ENCODE measurements around the gene GALNT17.
"Not testable (repeated sequence)": the region's sequence is repeated elsewhere in the genome, so short reads cannot be mapped to it uniquely, and the experiment has no call there.

GALNT17 gene

DNA sequence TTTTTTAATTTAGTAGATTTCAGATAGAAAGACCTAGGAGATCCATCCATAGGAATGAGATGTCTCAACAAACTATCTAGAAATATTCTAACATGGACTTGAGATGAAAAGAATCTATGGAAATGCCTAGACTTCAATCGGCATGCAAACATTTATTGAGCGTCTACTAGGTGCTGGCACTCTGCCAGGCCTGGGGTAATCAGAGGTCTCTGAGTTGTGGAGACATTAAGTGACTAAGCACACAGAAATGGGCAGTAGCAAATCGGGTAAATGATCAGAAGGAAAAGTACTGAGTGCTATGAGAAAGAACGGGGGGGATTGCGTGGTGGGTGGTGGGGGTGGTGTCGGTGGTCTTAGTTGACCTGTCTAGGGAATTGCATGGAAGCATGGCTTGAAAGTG lies 466.6 kb downstream of the GALNT17 start:
- H3K27me3 Mint-ChIP-seq: no peaks in the 10 kb centered on the region
- no peaks in the 10 kb centered on the region for H3K4me1 Mint-ChIP-seq
- DNase-seq: no peak
- ATAC-seq: no peak
- no peak overlapping the region for H3K4me3 Mint-ChIP-seq
- H3K27ac Mint-ChIP-seq: no peak overlapping the region
- peaks cover 25 to 31% of the 10 kb centered on the region in 2 donors for H3K9me3 Mint-ChIP-seq

DNA sequence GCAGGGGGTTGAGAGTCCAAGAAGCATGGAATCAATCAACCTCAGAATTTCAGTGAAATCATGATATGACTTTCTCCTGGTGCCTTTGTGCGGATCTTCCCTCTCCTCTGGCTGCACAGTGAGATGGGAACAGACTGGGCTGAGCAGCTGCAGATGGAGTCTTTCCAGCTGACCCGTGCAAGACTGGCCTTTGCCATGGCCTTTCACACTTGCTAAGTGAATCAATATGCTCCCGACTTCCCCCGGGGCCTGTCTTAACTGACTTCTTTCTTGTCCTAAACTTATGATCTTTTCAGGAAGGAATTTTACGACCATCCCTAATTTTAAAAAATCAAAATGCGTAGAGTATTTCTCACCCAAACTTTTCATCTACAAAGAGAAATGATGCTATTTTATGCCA lies 469.9 kb downstream of the GALNT17 start:
- no peaks in the 10 kb centered on the region for H3K27me3 Mint-ChIP-seq
- H3K4me1 Mint-ChIP-seq: no peaks in the 10 kb centered on the region
- ATAC-seq (no peak), DNase-seq (no peak)
- peaks cover 15 to 22% of the 10 kb centered on the region in 2 donors for H3K9me3 Mint-ChIP-seq
- H3K27ac Mint-ChIP-seq: no peak overlapping the region
- H3K4me3 Mint-ChIP-seq: no peak overlapping the region

DNA sequence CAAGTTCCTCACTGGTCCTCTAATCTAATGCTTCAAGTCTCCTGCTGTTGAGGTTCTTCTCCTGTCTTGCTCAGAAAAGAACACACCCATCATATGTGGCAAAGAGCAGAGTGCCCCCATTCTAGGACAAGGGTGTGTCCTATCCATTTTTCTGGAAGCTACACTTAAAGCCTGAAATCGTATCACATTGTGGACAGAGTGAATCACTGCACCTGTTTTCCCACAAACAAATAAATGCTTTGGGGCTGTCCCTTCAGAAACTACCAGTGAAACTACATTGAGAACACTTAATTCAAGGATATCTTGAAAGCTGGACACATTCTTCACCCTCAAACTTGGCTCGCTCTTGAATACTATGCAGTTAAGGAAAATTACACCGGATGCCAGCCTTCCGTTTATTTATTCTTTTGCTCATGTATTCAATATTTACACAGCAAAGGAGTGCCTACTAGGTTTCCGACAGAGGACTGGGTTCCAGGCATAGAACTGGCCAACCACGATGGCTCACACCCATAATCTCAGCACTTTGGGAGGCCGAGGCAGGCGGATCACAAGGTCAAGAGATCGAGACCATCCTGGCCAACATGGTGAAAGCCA lies 473.0 kb downstream of the GALNT17 start:
- Mint-ChIP-seq H3K4me3 (no peak overlapping the region), H3K27me3 (no peaks in the 10 kb centered on the region), H3K4me1 (no peaks in the 10 kb centered on the region), H3K9me3 (peaks cover 20 to 24% of the 10 kb centered on the region in 2 donors), H3K27ac (no peak overlapping the region)
- ATAC-seq: no peak
- no peak for DNase-seq

DNA sequence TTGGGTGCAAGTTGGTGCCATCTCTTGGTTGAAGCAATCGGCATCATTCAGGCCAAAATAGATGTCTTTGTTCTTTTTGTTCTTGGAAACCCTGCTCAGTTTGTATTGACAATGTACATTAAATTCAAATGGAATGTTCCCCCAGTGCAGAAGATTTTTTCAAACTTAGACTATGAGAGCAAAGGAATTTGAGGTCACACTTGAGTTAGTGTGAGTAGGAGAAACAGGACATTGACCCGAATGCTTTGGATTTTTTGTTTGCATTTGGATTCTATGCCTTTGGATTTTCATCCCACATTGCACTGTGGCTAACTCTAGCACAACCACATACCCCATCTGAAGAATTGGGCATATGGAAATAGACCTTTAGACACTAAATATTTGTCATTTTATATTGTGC lies 480.0 kb downstream of the GALNT17 start:
- no peak for ATAC-seq
- Mint-ChIP-seq H3K27ac (no peak overlapping the region), H3K4me1 (no peaks in the 10 kb centered on the region), H3K4me3 (no peak overlapping the region), H3K27me3 (no peaks in the 10 kb centered on the region), H3K9me3 (peaks cover 6 to 30% of the 10 kb centered on the region in 2 donors)
- no peak for DNase-seq

DNA sequence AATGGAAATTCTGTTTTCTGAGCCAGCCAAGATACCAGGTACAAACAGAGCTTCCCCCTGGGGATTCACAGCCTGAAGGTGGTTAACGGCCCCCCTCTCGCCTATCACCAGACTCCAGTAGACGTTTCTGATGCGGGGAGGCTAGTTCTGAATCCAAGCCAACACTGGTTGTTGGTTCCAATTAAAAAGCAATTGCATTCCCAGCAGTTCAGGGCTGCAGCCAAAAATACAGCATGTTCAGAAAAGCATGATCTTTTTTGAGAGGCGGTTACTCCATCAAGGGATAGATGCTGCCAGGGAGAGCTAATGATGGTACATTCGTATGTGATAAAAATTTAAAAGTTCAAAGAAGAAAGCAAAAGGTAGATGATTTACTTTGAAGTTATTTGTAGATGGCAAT lies 481.0 kb downstream of the GALNT17 start:
- H3K4me1 Mint-ChIP-seq: no peaks in the 10 kb centered on the region
- H3K4me3 Mint-ChIP-seq: no peak overlapping the region
- DNase-seq (no peak), ATAC-seq (no peak)
- H3K27ac Mint-ChIP-seq: no peak overlapping the region
- H3K27me3 Mint-ChIP-seq: no peaks in the 10 kb centered on the region
- peaks cover 3 to 26% of the 10 kb centered on the region in 2 donors for H3K9me3 Mint-ChIP-seq

DNA sequence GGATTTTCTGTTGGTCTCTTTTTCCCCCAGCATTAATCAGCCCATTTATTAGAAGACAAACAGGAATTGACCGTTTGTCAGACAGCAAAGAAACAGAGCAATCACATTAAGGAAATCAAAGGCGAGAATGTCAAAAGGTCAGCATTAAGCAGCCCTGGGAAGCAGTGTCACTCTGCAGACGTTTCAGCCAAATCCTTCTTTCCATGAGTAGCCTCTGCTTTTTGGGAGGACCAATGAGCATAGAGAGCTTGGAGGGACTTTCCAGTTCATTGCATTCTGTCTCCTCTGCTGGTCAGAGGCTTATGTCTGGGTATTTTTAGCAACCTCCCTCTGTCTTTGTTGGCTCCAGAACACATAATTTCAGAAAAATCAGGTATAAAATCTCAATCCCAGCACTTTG lies 481.4 kb downstream of the GALNT17 start:
- no peak overlapping the region for H3K4me3 Mint-ChIP-seq
- H3K4me1 Mint-ChIP-seq: no peaks in the 10 kb centered on the region
- no peak for DNase-seq
- no peak for ATAC-seq
- H3K9me3 Mint-ChIP-seq: peaks cover 4 to 26% of the 10 kb centered on the region in 2 donors
- H3K27ac Mint-ChIP-seq: no peak overlapping the region
- no peaks in the 10 kb centered on the region for H3K27me3 Mint-ChIP-seq

DNA sequence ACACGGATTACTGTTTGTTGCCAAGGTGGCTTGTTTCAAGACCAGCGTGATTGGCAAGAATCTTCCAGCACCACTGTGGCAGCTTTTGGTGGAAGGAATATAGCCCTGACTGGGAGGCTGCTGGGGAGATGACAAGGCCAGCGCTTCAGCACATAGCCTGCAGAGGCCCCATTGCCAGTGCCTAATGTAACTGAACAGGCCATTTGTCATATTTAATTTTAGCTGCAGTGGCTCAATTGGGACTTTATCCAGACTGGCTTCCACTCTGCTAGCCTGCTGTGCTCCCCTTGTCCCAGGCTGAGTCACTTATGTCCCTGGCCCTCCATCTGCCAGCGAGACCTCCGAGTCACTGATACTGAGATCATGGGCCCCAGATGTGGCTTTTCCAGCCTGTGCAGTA lies 483.1 kb downstream of the GALNT17 start:
- no peak overlapping the region for H3K27ac Mint-ChIP-seq
- no peak for DNase-seq
- no peaks in the 10 kb centered on the region for H3K27me3 Mint-ChIP-seq
- H3K4me1 Mint-ChIP-seq: no peaks in the 10 kb centered on the region
- peaks cover 10 to 19% of the 10 kb centered on the region in 2 donors for H3K9me3 Mint-ChIP-seq
- H3K4me3 Mint-ChIP-seq: no peak overlapping the region
- ATAC-seq: no peak

DNA sequence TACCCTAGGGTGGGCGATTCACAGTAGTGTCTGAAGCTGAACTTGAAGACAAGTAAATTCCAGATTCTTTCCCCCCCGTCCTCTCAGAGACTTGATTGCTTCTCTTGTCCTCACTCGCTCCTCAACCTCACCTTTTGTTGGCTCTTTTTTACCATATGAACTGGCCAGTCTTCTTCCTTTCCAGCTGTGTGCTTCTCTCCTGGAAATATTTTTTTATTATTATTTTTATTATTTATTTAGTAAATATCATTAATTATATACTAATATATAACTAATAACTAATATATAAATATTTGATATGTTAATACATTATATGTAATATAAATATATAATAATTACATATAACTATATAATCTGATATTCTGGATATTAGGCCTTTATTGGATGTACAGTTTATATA lies 484.3 kb downstream of the GALNT17 start:
- Mint-ChIP-seq H3K9me3 (peaks cover 12 to 13% of the 10 kb centered on the region in 2 donors), H3K27ac (no peak overlapping the region), H3K4me1 (no peaks in the 10 kb centered on the region), H3K27me3 (no peaks in the 10 kb centered on the region), H3K4me3 (no peak overlapping the region)
- no peak for ATAC-seq
- DNase-seq: no peak

DNA sequence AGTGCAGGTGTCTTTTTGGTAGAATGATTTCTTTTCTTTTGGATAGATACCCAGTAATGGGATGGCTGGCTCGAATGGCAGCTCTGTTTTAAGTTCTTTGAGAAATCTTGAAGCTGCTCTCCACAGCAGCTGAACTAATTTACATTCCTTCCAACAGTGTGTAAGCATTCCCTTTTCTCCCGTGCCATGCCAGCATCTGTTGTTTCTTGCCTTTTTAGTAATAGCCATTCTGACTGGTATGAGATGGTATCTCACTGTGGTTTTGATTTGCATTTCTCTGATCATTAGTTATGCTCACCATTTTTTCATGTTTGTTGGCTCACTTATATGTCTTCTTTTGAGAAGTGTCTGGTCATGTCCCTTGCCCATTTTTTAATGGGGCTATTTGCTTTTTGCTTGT lies 486.3 kb downstream of the GALNT17 start:
- Mint-ChIP-seq H3K4me3 (no peak overlapping the region), H3K27ac (no peak overlapping the region), H3K4me1 (no peaks in the 10 kb centered on the region), H3K27me3 (no peaks in the 10 kb centered on the region), H3K9me3 (peaks cover 7 to 15% of the 10 kb centered on the region in 2 donors)
- DNase-seq: no peak
- ATAC-seq: no peak

DNA sequence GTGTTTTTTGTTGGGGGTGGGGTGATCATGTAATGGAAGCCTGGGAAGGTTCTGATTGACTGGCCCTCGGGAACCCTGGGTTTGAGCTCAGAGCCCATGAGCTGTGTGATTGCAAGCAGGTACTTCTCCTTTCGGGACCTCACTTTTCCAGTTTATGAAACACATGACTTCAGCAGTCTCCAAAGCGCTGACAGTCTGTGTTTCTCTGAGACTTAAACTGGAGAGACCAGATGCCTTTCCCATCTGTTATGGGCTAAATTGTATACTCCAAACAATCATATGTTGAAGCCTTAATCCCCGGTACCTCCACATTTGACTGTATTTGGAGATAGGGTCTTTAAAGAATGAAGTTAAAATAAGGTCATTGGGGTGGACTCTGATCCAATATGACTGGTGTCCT lies 493.6 kb downstream of the GALNT17 start:
- peaks cover 6 to 9% of the 10 kb centered on the region in 2 donors for H3K9me3 Mint-ChIP-seq
- no peaks in the 10 kb centered on the region for H3K4me1 Mint-ChIP-seq
- no peaks in the 10 kb centered on the region for H3K27me3 Mint-ChIP-seq
- DNase-seq (no peak), ATAC-seq (no peak)
- H3K4me3 Mint-ChIP-seq: no peak overlapping the region
- H3K27ac Mint-ChIP-seq: no peak overlapping the region

DNA sequence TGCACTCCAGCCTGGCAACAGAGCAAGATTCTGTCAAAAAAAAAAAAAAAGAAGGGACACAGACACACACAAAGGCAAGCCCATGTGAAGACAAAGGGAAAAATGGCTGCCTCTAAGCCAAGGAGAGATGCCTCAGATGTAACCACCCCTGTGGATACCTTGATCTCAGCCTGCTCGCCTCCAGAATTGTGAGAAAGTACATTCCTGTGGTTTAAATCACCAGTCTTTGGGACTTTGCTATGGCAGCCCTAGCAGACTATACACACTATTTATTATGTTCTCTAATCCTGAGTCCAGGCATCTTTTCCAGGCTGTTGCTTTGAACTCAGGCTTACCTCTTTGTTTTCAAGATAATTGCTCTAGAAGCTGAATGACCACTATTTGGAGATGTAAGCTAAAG lies 494.3 kb downstream of the GALNT17 start:
- DNase-seq: no peak
- Mint-ChIP-seq H3K27ac (peak overlapping the region in 1 of 2 donors; percentile 61), H3K9me3 (peaks cover 7% of the 10 kb centered on the region in 2 donors), H3K4me1 (no peaks in the 10 kb centered on the region), H3K4me3 (no peak overlapping the region), H3K27me3 (no peaks in the 10 kb centered on the region)
- no peak for ATAC-seq

DNA sequence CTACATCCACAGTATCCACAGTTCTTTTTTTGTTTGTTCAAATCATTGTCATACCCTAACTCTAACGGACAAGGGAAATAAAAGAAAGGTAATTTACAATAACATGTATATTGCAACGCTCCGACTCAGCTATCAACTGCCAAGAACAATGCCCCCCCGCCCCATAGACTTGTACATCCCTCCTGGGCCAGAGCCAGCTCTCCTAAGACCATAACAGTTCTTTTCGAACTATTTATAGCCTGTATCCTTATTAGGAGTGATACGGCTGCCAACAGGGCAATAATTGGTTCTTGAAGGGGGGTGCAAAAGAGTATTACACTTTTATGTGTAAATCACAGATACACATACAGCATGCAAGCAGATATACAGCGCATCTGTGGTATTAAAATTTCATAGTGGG lies 495.7 kb downstream of the GALNT17 start:
- Mint-ChIP-seq H3K27me3 (no peaks in the 10 kb centered on the region), H3K4me3 (no peak overlapping the region), H3K9me3 (peaks cover 8 to 13% of the 10 kb centered on the region in 2 donors), H3K27ac (no peak overlapping the region), H3K4me1 (no peaks in the 10 kb centered on the region)
- ATAC-seq (no peak), DNase-seq (no peak)

DNA sequence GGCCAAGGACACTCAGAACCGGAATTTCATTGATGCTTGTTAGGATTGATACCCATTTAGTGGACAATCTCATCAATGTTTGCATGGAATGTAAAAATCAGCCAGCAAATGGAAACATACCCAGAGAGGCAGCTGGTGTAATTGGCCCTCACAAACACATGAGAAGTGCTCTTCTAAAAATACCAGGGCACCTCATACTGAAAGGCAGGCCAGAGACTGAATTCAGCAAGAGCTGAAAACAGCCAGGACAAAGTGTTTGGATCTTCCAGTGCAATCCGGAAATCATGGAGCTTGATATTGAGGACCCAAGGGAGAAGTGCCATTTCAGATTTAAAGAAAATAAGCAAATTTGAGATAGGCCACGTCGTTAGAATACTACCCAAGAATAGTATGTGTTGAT lies 498.6 kb downstream of the GALNT17 start:
- no peaks in the 10 kb centered on the region for H3K27me3 Mint-ChIP-seq
- no peak overlapping the region for H3K27ac Mint-ChIP-seq
- ATAC-seq (no peak), DNase-seq (no peak)
- no peak overlapping the region for H3K4me3 Mint-ChIP-seq
- no peaks in the 10 kb centered on the region for H3K4me1 Mint-ChIP-seq
- H3K9me3 Mint-ChIP-seq: peaks cover 8 to 13% of the 10 kb centered on the region in 2 donors

DNA sequence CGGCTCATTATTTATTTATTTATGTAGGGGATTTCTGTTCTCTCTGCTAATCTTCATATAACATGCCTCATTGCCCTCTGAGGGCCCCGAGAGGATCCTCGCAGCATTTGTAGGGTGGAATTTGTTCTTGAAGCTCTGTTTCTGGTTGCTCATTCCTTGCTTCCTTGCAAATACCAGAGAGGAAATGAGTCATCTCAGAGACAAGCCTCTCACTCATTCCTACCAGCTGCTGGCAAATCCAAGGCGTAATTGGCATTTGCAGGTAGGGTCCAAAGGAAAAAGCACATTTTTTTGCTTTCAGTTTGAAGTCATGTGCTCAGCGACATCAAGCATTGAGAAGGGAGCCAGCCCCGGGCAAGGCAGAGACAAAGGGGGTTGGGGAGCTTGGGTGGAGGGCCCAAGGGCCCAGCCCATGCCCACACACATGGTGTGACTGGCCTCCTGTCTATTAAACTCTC lies 501.6 kb downstream of the GALNT17 start:
- H3K27me3 Mint-ChIP-seq: no peaks in the 10 kb centered on the region
- no peak overlapping the region for H3K4me3 Mint-ChIP-seq
- H3K4me1 Mint-ChIP-seq: no peaks in the 10 kb centered on the region
- H3K9me3 Mint-ChIP-seq: peaks cover 8 to 27% of the 10 kb centered on the region in 2 donors
- no peak overlapping the region for H3K27ac Mint-ChIP-seq
- no peak for ATAC-seq
- no peak for DNase-seq

DNA sequence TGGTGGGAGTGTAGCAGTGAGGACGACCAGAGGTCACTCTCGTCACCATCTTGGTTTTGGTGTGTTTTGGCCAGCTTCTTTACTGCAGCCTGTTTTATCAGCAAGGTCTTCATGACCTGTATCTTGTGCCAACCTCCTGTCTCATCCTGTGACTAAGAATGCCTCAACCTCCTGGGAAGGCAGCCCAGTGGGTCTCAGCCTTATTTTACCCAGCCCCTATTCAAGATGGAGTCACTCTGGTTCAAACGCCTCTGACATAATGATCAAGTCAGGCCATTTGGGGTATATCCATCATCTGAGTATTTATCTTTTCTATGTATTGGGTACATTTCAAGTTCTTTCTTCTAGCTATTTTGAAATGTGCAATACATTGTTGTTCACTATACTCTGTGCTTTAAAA lies 503.9 kb downstream of the GALNT17 start:
- not testable (repeated sequence) for DNase-seq, ATAC-seq, H3K4me3 Mint-ChIP-seq, H3K27ac Mint-ChIP-seq, H3K27me3 Mint-ChIP-seq, H3K4me1 Mint-ChIP-seq
- H3K9me3 Mint-ChIP-seq: peaks cover 8 to 30% of the 10 kb centered on the region in 2 donors

DNA sequence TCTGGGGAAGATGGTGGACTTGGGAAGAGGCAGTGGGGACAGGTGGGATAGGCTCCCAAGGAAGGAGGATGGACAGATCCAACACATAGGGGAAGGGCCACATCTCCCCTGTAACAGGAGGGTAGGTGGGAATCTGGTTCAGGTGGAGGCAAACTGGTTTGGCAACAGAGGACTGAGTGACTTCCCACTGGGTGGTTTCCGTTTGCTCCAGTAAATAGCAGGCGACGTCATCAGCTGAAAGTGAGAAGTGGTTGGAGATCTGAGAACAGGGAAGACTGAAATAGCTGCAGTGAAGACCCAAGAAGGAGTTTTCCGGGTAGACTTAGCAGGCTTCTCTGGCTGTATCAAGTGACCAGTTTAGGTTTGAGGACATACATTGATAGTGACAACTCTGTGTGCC lies 504.4 kb downstream of the GALNT17 start:
- ATAC-seq: no peak

DNA sequence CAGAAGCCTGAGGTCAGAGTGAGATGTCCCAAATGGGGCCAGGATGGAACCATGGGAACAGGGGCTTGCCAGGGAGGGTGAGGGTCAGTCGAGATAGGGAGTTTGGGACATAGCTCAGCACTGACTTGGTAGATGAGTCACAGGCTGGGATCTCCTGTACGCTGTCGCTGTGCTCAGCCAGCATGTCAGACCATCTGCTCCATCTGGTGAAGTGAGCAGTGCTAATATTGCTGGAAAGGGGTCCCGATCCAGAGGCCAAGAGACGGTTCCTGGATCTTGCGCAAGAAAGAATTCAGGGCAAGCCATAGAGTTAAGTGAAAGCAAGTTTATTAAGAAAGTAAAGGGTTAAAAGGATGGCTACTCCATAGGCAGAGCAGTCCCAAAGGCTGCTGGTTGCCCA lies 505.6 kb downstream of the GALNT17 start:
- no peak for ATAC-seq
- no peak overlapping the region for H3K4me3 Mint-ChIP-seq
- H3K27me3 Mint-ChIP-seq: no peaks in the 10 kb centered on the region
- no peak for DNase-seq
- no peak overlapping the region for H3K27ac Mint-ChIP-seq
- H3K9me3 Mint-ChIP-seq: peaks cover 3 to 23% of the 10 kb centered on the region in 2 donors
- no peaks in the 10 kb centered on the region for H3K4me1 Mint-ChIP-seq

More for the DNA sequence above, 504.4 kb downstream of the GALNT17 start:
- H3K4me3 Mint-ChIP-seq: no peak overlapping the region
- no peaks in the 10 kb centered on the region for H3K4me1 Mint-ChIP-seq
- no peak for DNase-seq
- H3K27me3 Mint-ChIP-seq: no peaks in the 10 kb centered on the region
- peaks cover 7 to 28% of the 10 kb centered on the region in 2 donors for H3K9me3 Mint-ChIP-seq
- no peak overlapping the region for H3K27ac Mint-ChIP-seq

All from stimulated activated naive CD8-positive, alpha-beta T cell treated with anti-CD3 and anti-CD28 coated beads, Interleukin-15, amount 100 ng/mL, for 72 hours (primary cell).